Measurements from ENCODE around the gene RMND1. TPM values are rescaled to one million over a fixed set of nuclear protein-coding genes. Genes with fewer than 3 reads are reported as not detected.
A peak's percentile ranks its signal among the peaks of the same experiment; 100 is the strongest.

RMND1 gene
- total RNA-seq, 1 experiment from 2014 or later = 23.3 TPM

DNA sequence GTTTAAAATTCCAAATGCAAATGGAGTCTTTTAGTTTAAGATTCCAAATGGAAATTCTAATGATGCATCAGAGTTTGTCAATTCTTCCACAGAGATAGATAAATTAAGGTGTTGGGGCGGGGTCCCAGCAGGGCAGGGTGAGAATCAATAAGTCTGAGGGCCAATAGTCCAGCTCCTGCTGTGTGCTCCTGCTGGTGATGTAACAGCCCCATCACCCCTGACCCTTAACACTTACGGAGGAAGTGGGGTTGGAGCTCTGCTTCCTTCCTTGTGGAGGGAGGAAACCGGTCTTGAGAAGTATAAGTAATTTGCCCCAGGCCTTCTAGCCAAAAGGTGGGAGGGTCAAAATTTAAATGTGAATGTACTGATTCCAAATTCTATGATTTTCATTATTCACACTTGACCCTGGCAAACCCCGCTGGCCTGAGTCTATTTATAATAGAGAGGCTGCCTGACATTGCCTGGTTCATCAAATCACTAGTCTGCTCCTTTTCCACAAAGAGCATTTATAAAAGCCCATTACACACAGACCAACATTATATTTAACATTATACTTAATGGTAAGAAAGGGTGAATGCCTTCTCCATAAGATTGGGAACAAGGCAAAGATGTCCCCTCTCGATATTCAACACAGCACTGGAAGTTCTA, 77.8 kb downstream of the RMND1 start (continued):
- TF ChIP-seq, protein P1, sequence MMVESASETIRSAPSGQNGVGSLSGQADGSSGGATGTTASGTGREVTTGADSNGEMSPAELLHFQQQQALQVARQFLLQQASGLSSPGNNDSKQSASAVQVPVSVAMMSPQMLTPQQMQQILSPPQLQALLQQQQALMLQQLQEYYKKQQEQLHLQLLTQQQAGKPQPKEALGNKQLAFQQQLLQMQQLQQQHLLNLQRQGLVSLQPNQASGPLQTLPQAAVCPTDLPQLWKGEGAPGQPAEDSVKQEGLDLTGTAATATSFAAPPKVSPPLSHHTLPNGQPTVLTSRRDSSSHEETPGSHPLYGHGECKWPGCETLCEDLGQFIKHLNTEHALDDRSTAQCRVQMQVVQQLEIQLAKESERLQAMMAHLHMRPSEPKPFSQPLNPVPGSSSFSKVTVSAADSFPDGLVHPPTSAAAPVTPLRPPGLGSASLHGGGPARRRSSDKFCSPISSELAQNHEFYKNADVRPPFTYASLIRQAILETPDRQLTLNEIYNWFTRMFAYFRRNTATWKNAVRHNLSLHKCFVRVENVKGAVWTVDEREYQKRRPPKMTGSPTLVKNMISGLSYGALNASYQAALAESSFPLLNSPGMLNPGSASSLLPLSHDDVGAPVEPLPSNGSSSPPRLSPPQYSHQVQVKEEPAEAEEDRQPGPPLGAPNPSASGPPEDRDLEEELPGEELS (CRISPR knock-in tag; IDR thresholded peaks at IDR 0.05) = peak; percentile 74; the same call in 1 of the 2 replicates
- no peak for TF ChIP-seq ELF4 (CRISPR knock-in tag; IDR thresholded peaks at IDR 0.05; ENCODE audit: low read depth)
- no peak for TF ChIP-seq ZNF263 (CRISPR knock-in tag; IDR thresholded peaks at IDR 0.05; ENCODE audit: low read depth)
- peak; percentile 42; the same call in 1 of the 2 replicates for TF ChIP-seq GABPB1 (CRISPR knock-in tag; IDR thresholded peaks at IDR 0.05)
- TF ChIP-seq ETV6 (CRISPR knock-in tag; IDR thresholded peaks at IDR 0.05) = peak; percentile 96
- TF ChIP-seq, protein P2, sequence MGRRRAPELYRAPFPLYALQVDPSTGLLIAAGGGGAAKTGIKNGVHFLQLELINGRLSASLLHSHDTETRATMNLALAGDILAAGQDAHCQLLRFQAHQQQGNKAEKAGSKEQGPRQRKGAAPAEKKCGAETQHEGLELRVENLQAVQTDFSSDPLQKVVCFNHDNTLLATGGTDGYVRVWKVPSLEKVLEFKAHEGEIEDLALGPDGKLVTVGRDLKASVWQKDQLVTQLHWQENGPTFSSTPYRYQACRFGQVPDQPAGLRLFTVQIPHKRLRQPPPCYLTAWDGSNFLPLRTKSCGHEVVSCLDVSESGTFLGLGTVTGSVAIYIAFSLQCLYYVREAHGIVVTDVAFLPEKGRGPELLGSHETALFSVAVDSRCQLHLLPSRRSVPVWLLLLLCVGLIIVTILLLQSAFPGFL (CRISPR knock-in tag; IDR thresholded peaks at IDR 0.05; ENCODE audit: borderline replicate concordance) = no peak

GRCh38 chr6:151372164-151372563, 79.8 kb downstream of the RMND1 start:
- no peaks in the 10 kb centered on the region for H3K27me3 Mint-ChIP-seq (ENCODE audit: low read depth)
- peaks cover 15% of the 10 kb centered on the region for H3K36me3 Mint-ChIP-seq
- ChIA-PET CTCF (no interaction called here), POLR2A (no interaction called here)
- no peak for ATAC-seq
- H3K4me3 Mint-ChIP-seq = no peak overlapping the region
- H3K9me3 Mint-ChIP-seq = peaks cover 2% of the 10 kb centered on the region; the same call in 1 of the 2 replicates
- no peak for DNase-seq (ENCODE audit: low spot score)
- H3K4me1 Mint-ChIP-seq = peaks cover 50% of the 10 kb centered on the region
- H3K27ac Mint-ChIP-seq = peak overlapping the region; percentile 33
- TF ChIP-seq, protein P3, sequence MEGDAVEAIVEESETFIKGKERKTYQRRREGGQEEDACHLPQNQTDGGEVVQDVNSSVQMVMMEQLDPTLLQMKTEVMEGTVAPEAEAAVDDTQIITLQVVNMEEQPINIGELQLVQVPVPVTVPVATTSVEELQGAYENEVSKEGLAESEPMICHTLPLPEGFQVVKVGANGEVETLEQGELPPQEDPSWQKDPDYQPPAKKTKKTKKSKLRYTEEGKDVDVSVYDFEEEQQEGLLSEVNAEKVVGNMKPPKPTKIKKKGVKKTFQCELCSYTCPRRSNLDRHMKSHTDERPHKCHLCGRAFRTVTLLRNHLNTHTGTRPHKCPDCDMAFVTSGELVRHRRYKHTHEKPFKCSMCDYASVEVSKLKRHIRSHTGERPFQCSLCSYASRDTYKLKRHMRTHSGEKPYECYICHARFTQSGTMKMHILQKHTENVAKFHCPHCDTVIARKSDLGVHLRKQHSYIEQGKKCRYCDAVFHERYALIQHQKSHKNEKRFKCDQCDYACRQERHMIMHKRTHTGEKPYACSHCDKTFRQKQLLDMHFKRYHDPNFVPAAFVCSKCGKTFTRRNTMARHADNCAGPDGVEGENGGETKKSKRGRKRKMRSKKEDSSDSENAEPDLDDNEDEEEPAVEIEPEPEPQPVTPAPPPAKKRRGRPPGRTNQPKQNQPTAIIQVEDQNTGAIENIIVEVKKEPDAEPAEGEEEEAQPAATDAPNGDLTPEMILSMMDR (IDR thresholded peaks at IDR 0.05) = no peak
- TF ChIP-seq NFE2L1 (CRISPR knock-in tag; IDR thresholded peaks at IDR 0.05) = no peak
- TF ChIP-seq JAZF1 (CRISPR knock-in tag; IDR thresholded peaks at IDR 0.05) = no peak
- no peak for TF ChIP-seq E2F4 (CRISPR knock-in tag; IDR thresholded peaks at IDR 0.05; ENCODE audit: borderline replicate concordance, low read depth)
- TF ChIP-seq, protein P4, sequence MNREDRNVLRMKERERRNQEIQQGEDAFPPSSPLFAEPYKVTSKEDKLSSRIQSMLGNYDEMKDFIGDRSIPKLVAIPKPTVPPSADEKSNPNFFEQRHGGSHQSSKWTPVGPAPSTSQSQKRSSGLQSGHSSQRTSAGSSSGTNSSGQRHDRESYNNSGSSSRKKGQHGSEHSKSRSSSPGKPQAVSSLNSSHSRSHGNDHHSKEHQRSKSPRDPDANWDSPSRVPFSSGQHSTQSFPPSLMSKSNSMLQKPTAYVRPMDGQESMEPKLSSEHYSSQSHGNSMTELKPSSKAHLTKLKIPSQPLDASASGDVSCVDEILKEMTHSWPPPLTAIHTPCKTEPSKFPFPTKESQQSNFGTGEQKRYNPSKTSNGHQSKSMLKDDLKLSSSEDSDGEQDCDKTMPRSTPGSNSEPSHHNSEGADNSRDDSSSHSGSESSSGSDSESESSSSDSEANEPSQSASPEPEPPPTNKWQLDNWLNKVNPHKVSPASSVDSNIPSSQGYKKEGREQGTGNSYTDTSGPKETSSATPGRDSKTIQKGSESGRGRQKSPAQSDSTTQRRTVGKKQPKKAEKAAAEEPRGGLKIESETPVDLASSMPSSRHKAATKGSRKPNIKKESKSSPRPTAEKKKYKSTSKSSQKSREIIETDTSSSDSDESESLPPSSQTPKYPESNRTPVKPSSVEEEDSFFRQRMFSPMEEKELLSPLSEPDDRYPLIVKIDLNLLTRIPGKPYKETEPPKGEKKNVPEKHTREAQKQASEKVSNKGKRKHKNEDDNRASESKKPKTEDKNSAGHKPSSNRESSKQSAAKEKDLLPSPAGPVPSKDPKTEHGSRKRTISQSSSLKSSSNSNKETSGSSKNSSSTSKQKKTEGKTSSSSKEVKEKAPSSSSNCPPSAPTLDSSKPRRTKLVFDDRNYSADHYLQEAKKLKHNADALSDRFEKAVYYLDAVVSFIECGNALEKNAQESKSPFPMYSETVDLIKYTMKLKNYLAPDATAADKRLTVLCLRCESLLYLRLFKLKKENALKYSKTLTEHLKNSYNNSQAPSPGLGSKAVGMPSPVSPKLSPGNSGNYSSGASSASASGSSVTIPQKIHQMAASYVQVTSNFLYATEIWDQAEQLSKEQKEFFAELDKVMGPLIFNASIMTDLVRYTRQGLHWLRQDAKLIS (CRISPR knock-in tag; IDR thresholded peaks at IDR 0.05; ENCODE audit: borderline replicate concordance) = no peak
- TF ChIP-seq RORB (CRISPR knock-in tag; IDR thresholded peaks at IDR 0.05) = no peak
- TF ChIP-seq ZNF396 (CRISPR knock-in tag; IDR thresholded peaks at IDR 0.05; ENCODE audit: borderline replicate concordance) = no peak
- TF ChIP-seq CBFB (CRISPR knock-in tag; IDR thresholded peaks at IDR 0.05; ENCODE audit: low read depth) = no peak
- no peak for TF ChIP-seq NR2C2 (CRISPR knock-in tag; IDR thresholded peaks at IDR 0.05)
- no peak for TF ChIP-seq TCF7 (CRISPR knock-in tag; IDR thresholded peaks at IDR 0.05; ENCODE audit: low read depth)
- TF ChIP-seq, protein P5, sequence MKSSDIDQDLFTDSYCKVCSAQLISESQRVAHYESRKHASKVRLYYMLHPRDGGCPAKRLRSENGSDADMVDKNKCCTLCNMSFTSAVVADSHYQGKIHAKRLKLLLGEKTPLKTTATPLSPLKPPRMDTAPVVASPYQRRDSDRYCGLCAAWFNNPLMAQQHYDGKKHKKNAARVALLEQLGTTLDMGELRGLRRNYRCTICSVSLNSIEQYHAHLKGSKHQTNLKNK (CRISPR knock-in tag; IDR thresholded peaks at IDR 0.05) = no peak
- no peak for TF ChIP-seq TEAD1 (CRISPR knock-in tag; IDR thresholded peaks at IDR 0.05)
- TF ChIP-seq NR3C1 (CRISPR knock-in tag; conservative IDR thresholded peaks at IDR 0.05; ENCODE audit: low read depth) = no peak
- TF ChIP-seq, protein P6, sequence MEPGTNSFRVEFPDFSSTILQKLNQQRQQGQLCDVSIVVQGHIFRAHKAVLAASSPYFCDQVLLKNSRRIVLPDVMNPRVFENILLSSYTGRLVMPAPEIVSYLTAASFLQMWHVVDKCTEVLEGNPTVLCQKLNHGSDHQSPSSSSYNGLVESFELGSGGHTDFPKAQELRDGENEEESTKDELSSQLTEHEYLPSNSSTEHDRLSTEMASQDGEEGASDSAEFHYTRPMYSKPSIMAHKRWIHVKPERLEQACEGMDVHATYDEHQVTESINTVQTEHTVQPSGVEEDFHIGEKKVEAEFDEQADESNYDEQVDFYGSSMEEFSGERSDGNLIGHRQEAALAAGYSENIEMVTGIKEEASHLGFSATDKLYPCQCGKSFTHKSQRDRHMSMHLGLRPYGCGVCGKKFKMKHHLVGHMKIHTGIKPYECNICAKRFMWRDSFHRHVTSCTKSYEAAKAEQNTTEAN (CRISPR knock-in tag; IDR thresholded peaks at IDR 0.05) = no peak
- TF ChIP-seq, protein P1 (CRISPR knock-in tag; IDR thresholded peaks at IDR 0.05) = no peak
- TF ChIP-seq JUN (CRISPR knock-in tag; IDR thresholded peaks at IDR 0.05) = no peak
- no peak for TF ChIP-seq ELF4 (CRISPR knock-in tag; IDR thresholded peaks at IDR 0.05; ENCODE audit: low read depth)
- TF ChIP-seq ATF1 (CRISPR knock-in tag; IDR thresholded peaks at IDR 0.05) = no peak

All from WTC11 (cell line).